Stimulated activated effector memory CD8-positive, alpha-beta T cell treated with anti-CD3 and anti-CD28 coated beads, Interleukin-12 subunit alpha, Interleukin-12 subunit beta, amount 100 ng/mL, for 72 hours (primary cell): ENCODE data around the gene C10orf90.

Experiments
- ATAC-seq: fragments of 150-1000 bp; cut with Tn5 transposase; 2 replicates; pipeline ENCODE4 v1.10.0; 2021
- DNase-seq, 2 donors: peaks; one replicate each; pipeline ENCODE4 v3.0.0; 2021 to 2022; ENCODE audit warnings: low spot score in 2 of 2
- H3K27ac Mint-ChIP-seq: one replicate; pipeline ENCODE4 v1.8.0; 2022; ENCODE audit warnings: mild to moderate bottlenecking, mixed read lengths
- H3K36me3 Mint-ChIP-seq: one replicate; pipeline ENCODE4 v1.8.0; 2022; ENCODE audit warnings: mild to moderate bottlenecking, mixed read lengths
- H3K4me1 Mint-ChIP-seq: one replicate; pipeline ENCODE4 v1.8.0; 2022; ENCODE audit warnings: mixed read lengths
- H3K4me3 Mint-ChIP-seq: one replicate; pipeline ENCODE4 v1.8.0; 2022; ENCODE audit warnings: mild to moderate bottlenecking, mixed read lengths
- H3K9me3 Mint-ChIP-seq: one replicate; pipeline ENCODE4 v1.8.0; 2022; ENCODE audit warnings: mixed read lengths

Gene C10orf90

DNA sequence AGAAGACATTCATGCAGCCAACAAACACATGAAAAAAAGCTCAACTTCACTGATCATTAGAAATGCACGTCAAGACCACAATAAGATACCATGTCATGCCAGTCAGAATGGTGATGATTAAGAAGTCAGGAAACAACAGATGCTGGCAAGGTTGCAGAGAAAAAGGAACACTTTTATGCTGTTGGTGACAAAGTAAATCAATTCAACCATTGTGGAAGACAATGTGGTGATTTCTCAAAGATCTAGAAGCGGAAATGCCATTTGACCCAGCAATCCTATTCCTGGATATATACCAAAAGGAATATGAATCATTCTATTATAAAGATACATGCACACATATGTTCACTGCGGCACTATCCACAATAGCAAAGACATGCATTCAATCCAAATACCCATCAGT, 77.6 kb downstream of the C10orf90 start:
- Mint-ChIP-seq H3K36me3 (no peaks in the 10 kb centered on the region), H3K4me3 (no peak overlapping the region), H3K4me1 (no peaks in the 10 kb centered on the region), H3K27ac (no peak overlapping the region), H3K9me3 (peaks cover 2% of the 10 kb centered on the region)
- DNase-seq = no peak
- no peak for ATAC-seq

GRCh38 chr10:126588024-126588423, 82.5 kb downstream of the C10orf90 start:
- H3K9me3 Mint-ChIP-seq = peaks cover 3% of the 10 kb centered on the region
- ATAC-seq (peak; percentile 79), DNase-seq (no peak)
- no peak overlapping the region for H3K4me3 Mint-ChIP-seq
- no peaks in the 10 kb centered on the region for H3K4me1 Mint-ChIP-seq
- peak overlapping the region; percentile 43 for H3K27ac Mint-ChIP-seq
- no peaks in the 10 kb centered on the region for H3K36me3 Mint-ChIP-seq

DNA sequence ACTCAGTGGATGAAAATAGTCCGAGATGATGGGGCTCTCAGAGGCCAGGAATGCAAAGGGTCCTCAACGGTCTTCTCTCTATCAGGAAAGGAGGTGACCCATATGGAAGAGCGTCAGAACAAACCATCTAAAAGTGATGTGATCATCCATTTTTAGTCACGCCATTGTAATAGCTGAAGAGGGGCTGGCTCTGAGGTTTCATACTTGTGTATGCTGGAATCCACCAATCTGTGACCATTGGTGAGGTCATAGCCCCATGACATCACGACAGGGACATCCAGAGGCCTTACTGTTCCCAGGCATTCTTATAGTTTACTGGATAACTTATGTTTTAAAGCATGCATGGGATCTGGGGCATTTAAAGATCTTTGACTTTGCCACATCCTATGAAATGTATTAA, 83.6 kb downstream of the C10orf90 start:
- H3K4me1 Mint-ChIP-seq = no peaks in the 10 kb centered on the region
- DNase-seq = no peak
- H3K36me3 Mint-ChIP-seq = no peaks in the 10 kb centered on the region
- no peak for ATAC-seq
- H3K9me3 Mint-ChIP-seq = peaks cover 3% of the 10 kb centered on the region
- H3K4me3 Mint-ChIP-seq = no peak overlapping the region
- no peak overlapping the region for H3K27ac Mint-ChIP-seq

GRCh38 chr10:126586128-126586527, 84.4 kb downstream of the C10orf90 start:
- no peaks in the 10 kb centered on the region for H3K36me3 Mint-ChIP-seq
- no peak overlapping the region for H3K27ac Mint-ChIP-seq

GRCh38 chr10:126585249-126586017, 85.1 kb downstream of the C10orf90 start:
- H3K9me3 Mint-ChIP-seq = peaks cover 3% of the 10 kb centered on the region
- no peaks in the 10 kb centered on the region for H3K4me1 Mint-ChIP-seq
- no peak overlapping the region for H3K27ac Mint-ChIP-seq
- H3K36me3 Mint-ChIP-seq = no peaks in the 10 kb centered on the region
- no peak for ATAC-seq
- DNase-seq = no peak
- H3K4me3 Mint-ChIP-seq = no peak overlapping the region

More at GRCh38 chr10:126586128-126586527, 84.4 kb downstream of the C10orf90 start:
- H3K9me3 Mint-ChIP-seq = peaks cover 3% of the 10 kb centered on the region
- ATAC-seq (no peak), DNase-seq (no peak)
- no peak overlapping the region for H3K4me3 Mint-ChIP-seq
- no peaks in the 10 kb centered on the region for H3K4me1 Mint-ChIP-seq

- ATAC-seq = no peak
- H3K4me1 Mint-ChIP-seq = no peaks in the 10 kb centered on the region
- no peak overlapping the region for H3K27ac Mint-ChIP-seq
- H3K9me3 Mint-ChIP-seq = peaks cover 3% of the 10 kb centered on the region
- H3K36me3 Mint-ChIP-seq = no peaks in the 10 kb centered on the region
- H3K4me3 Mint-ChIP-seq = no peak overlapping the region
- no peak for DNase-seq
Observed at GRCh38 chr10:126584836-126585235, 85.7 kb downstream of the C10orf90 start.

DNA sequence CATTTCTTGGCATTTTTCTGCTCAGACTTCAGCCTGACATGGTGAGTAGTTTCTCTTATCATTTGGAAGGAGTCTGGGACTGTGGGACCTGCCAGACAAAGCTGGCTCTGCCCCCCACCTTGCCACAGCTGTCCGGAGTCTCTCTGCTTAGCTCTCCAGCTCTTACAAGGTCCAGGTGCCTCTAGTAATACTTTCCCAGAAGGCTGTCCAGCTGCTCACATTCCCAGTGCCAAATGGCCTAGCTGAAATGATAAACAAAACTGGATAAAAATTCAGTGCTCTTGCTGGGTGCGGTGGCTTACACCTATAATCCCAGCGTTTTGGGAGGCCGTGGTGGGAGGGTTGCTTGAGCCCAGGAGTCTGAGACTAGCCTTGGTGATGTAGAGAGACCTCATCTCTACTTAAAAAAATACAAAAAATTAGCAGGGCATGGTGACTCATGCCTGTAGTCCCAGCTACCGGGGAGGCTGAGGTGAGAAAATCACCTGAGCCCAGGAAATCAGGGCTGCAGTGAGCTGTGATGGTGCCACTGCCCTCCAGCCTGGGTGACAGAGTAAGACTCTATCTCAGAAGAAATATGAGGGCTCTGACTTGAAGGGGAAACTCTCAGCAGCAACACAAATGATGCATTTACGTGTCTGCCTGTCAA, 86.8 kb downstream of the C10orf90 start:
- Mint-ChIP-seq H3K4me1 (no peaks in the 10 kb centered on the region), H3K4me3 (no peak overlapping the region), H3K9me3 (peaks cover 3% of the 10 kb centered on the region), H3K27ac (no peak overlapping the region), H3K36me3 (no peaks in the 10 kb centered on the region)
- ATAC-seq (no peak), DNase-seq (no peak)

GRCh38 chr10:126581648-126582046, 88.8 kb downstream of the C10orf90 start:
- no peaks in the 10 kb centered on the region for H3K4me1 Mint-ChIP-seq
- no peak overlapping the region for H3K27ac Mint-ChIP-seq
- H3K4me3 Mint-ChIP-seq = no peak overlapping the region
- H3K9me3 Mint-ChIP-seq = peaks cover 3% of the 10 kb centered on the region
- H3K36me3 Mint-ChIP-seq = no peaks in the 10 kb centered on the region
- ATAC-seq (no peak), DNase-seq (no peak)

DNA sequence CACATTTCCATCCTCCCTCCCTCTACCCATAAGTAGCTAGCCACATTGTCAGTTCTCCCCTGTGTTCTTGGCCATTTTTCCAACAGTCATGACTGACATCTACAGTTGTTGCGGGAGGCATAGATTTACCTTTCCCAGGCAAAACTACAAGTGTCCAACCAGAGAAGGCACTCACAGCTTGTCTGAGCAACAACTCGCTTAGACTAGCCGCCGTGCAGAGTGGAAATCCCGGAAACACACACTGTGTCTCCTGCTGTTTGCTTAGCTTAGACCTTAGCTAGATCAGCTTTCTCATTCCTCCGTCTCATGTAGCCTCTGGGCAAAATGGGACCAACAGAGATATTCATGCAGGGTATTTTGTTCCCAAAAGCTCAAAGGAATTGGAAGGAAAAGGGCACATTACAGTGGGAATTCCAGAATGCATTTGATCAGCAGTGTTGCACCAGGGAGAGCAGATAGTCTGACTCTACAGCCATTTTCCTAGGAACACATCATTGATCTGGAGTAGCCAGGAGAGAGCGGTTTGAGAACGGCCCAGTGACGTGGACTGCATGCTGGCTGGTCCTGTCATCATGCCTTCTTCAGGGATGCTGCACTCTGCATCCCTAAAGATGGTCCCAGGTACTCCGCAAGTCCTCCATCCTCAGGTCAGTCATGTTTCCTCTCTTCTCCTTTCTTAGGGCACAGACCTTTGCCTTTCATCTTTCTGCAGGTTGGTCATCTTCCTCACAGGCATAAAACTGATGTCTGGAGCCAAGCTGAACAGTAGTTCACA, 89.4 kb downstream of the C10orf90 start:
- H3K4me3 Mint-ChIP-seq = no peak overlapping the region
- no peaks in the 10 kb centered on the region for H3K4me1 Mint-ChIP-seq
- no peaks in the 10 kb centered on the region for H3K36me3 Mint-ChIP-seq
- no peak overlapping the region for H3K27ac Mint-ChIP-seq
- no peak for DNase-seq
- no peak for ATAC-seq
- H3K9me3 Mint-ChIP-seq = peaks cover 3% of the 10 kb centered on the region

- no peak overlapping the region for H3K4me3 Mint-ChIP-seq
- H3K27ac Mint-ChIP-seq = no peak overlapping the region
Observed at GRCh38 chr10:126576336-126576735, 94.2 kb downstream of the C10orf90 start.

GRCh38 chr10:126570621-126571602, 99.6 kb downstream of the C10orf90 start:
- H3K27ac Mint-ChIP-seq = no peak overlapping the region
- ATAC-seq = no peak
- H3K9me3 Mint-ChIP-seq = no peaks in the 10 kb centered on the region
- no peaks in the 10 kb centered on the region for H3K4me1 Mint-ChIP-seq
- H3K36me3 Mint-ChIP-seq = no peaks in the 10 kb centered on the region
- DNase-seq = no peak
- no peak overlapping the region for H3K4me3 Mint-ChIP-seq

More at GRCh38 chr10:126576336-126576735, 94.2 kb downstream of the C10orf90 start:
- Mint-ChIP-seq H3K36me3 (no peaks in the 10 kb centered on the region), H3K4me1 (no peaks in the 10 kb centered on the region), H3K9me3 (no peaks in the 10 kb centered on the region)
- DNase-seq = no peak
- no peak for ATAC-seq

GRCh38 chr10:126570245-126570570, 100.3 kb downstream of the C10orf90 start:
- Mint-ChIP-seq H3K4me1 (no peaks in the 10 kb centered on the region), H3K9me3 (no peaks in the 10 kb centered on the region), H3K4me3 (no peak overlapping the region), H3K27ac (no peak overlapping the region), H3K36me3 (no peaks in the 10 kb centered on the region)
- ATAC-seq = no peak
- DNase-seq = no peak

- no peak for ATAC-seq
- Mint-ChIP-seq H3K36me3 (no peaks in the 10 kb centered on the region), H3K27ac (no peak overlapping the region), H3K9me3 (no peaks in the 10 kb centered on the region), H3K4me3 (no peak overlapping the region), H3K4me1 (no peaks in the 10 kb centered on the region)
- DNase-seq = no peak
Observed at GRCh38 chr10:126569513-126570244, 100.8 kb downstream of the C10orf90 start.

DNA sequence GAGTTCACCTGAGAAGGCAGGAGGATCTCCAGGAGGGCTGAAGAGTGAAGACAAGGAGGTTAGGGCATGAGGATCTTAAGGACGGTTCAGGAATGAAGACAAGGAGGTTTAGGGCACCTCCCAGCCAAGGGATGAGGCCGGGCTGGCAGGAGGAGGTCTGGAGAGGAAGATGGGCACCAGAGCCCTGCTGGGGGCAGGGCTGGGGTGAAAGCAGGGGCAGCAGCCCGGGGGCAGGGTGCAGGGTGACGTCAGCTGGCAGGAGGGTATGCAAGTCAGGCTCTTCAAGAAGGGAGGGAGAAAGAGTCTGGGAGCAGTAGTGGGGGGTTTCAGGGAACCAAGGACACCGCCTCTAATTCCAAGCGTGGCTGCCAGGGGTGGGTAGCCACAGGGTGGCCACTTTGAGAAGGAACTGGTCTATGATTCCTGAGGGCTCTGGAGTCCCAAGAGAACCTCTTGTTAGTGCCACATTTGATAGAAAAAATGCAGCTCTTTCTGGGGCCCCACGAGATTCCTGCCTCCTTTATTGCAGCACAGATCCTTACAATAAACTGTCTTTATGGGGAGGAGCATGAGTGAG, 101.6 kb downstream of the C10orf90 start:
- ATAC-seq = no peak
- no peak for DNase-seq
- H3K9me3 Mint-ChIP-seq = no peaks in the 10 kb centered on the region
- H3K27ac Mint-ChIP-seq = no peak overlapping the region
- H3K4me1 Mint-ChIP-seq = no peaks in the 10 kb centered on the region
- no peaks in the 10 kb centered on the region for H3K36me3 Mint-ChIP-seq
- no peak overlapping the region for H3K4me3 Mint-ChIP-seq
